Heart right ventricle (tissue), 16 donors: ENCODE measurements around the gene SCFD1. TPM values are rescaled to one million over a fixed set of nuclear protein-coding genes. Genes with fewer than 3 reads are reported as not detected.
"Not testable (repeated sequence)": the region's sequence is repeated elsewhere in the genome, so short reads cannot be mapped to it uniquely, and the experiment has no call there.

Experiments
- ATAC-seq, 8 donors: fragments of 200-7000 bp; cut with Tn5 transposase; one replicate each; pipeline ENCODE4 v1.9.1; 2020; ENCODE audit warnings: mild to moderate bottlenecking in 8 of 8, moderate library complexity in 8 of 8, moderate number of reproducible peaks in 1 of 8
- DNase-seq, 2 donors: peaks; one replicate each; pipeline ENCODE4 v3.0.0-alpha.2; 2020
- H3K27ac ChIP-seq, 10 donors: fragments of 200-600 bp; sonication (generic) in 2 of 10; one replicate each; pipeline versions ENCODE4 v1.5.0 to v1.8.0; 2020 to 2022; ENCODE audit warnings: mild to moderate bottlenecking in 3 of 10
- H3K27me3 ChIP-seq, 7 donors: fragments of 200-600 bp; one replicate each; pipeline ENCODE4 v1.8.0; 2021 to 2022; ENCODE audit warnings: mild to moderate bottlenecking in 2 of 7
- H3K36me3 ChIP-seq, 9 donors: fragments of 200-600 bp; sonication (generic) in 1 of 9; one replicate each; pipeline versions ENCODE4 v1.5.0 to v1.8.0; 2020 to 2022; ENCODE audit warnings: mild to moderate bottlenecking in 2 of 9
- H3K4me1 ChIP-seq, 9 donors: fragments of 200-600 bp; sonication (generic) in 1 of 9; one replicate each; pipeline versions ENCODE4 v1.5.0 to v1.8.0; 2020 to 2022; ENCODE audit warnings: mild to moderate bottlenecking in 4 of 9
- H3K4me3 ChIP-seq, 10 donors: fragments of 200-600 bp; sonication (generic) in 2 of 10; one replicate each; pipeline versions ENCODE4 v1.5.0 to v1.8.0; 2020 to 2022; ENCODE audit warnings: mild to moderate bottlenecking in 7 of 10, moderate library complexity in 2 of 10
- H3K9me3 ChIP-seq, 11 donors: fragments of 200-600 bp in 10 of 11; sonication (generic) in 2 of 11; one replicate each; pipeline versions ENCODE4 v1.5.0 to v1.8.0; 2013 to 2022; ENCODE audit warnings: mild to moderate bottlenecking in 2 of 11, control low read depth in 1 of 11, moderate library complexity in 1 of 11
- CTCF ChIP-seq, 9 donors: fragments of 200-600 bp; sonication (generic) in 2 of 9; IDR thresholded peaks; one replicate each; pipeline versions ENCODE4 v1.5.0 to v1.8.0; 2021 to 2022; ENCODE audit warnings: antibody characterized with exemption in 9 of 9, mild to moderate bottlenecking in 5 of 9, moderate library complexity in 1 of 9
- WGBS, 2 donors: extraction: QIAGEN DNeasy Blood & Tissue Kit; methylation state at CpG; one replicate each; pipeline ENCODE4 v1.1.7; 2013; ENCODE audit warnings: inconsistent platforms in 1 of 2; 5-methylcytosine and 5-hydroxymethylcytosine counted together
- intact Hi-C, 10 donors: fragments of 100-400 bp; cut with DNase I; formaldehyde crosslinking; loops; one replicate each; pipeline versions ENCODE4 v1.11.1 to v1.14.2; 2022
- long read RNA-seq, 3 donors: library from polyadenylated mRNA; unstranded; transcript quantifications; one replicate each; pipeline ENCODE4 v2.0.0, GENCODE V29; 2020 to 2021
- polyA plus RNA-seq, 2 donors: library from polyadenylated mRNA; stranded (reverse); fragments of 200-250 nt; gene quantifications; one replicate each; pipeline ENCODE4 v1.2.3, GENCODE V29; 2013
- total RNA-seq, 10 donors: library from RNA; stranded (reverse); fragmentation: NEBNext Ultra II Directional in 3 of 10; extraction: Animal tissue kit (Norgen Biotek cat#: 25700) in 3 of 10; gene quantifications; one replicate each; pipeline versions ENCODE4 v1.2.1 to v1.2.4, GENCODE V29; 2021 to 2023
- donor health status: Arrhythmogenic right ventricular cardiomyopathy.
- donor health status: ischemic (EF 13 %, LVEDD 7.1; RV severe dilation, severe dysfunction).
- donor health status: healthy with polysubstance abuse.
- donor health status: DM: no; HTN: yes; CAD: no.
- donor health status: DM: no; HTN: no; CAD: no.
- donor health status: ischemic (EF 25% LVEDD 6.9; RV normal size, moderate dysfunction).
- donor health status: ischemic (EF 25% LVEDD 5.7; RV mildly dilated, moderate dysfunction).
- donor health status: healthy.
- donor health status: DM: yes; HTN: yes; CAD: no.
- donor health status: Ischemic cardiomyopathy.
- donor health status: ischemic (EF 35%, LVEDD 5.7; RV mildly dilated, moderate dysfunction).
- donor health status: nonischemic (EF 11% LVEDD 7.7; RV severe dilation, severe dysfunction).
- donor health status: DM: yes; HTN: yes; CAD: no.
- donor health status: PGD.
- donor health status: ischemic (EF 29% LVEDD 5.4; RV normal size, mild dysfunction).
- donor health status: nonischemic (EF 23%, LVEDD 6.1; RV moderate dilation, normal function).

Gene SCFD1
- total RNA-seq (10 to 100 TPM; 40.1 to 59.9 (median 47.1) TPM), polyA plus RNA-seq (10 to 100 TPM; 40.2 to 98.6 TPM)
- long read RNA-seq, donor 1, transcript SCFD1-203 (25 exons, 2,359 nt) = major isoform, 15 of 23 reads
- long read RNA-seq, donor 1, partial matches to known transcripts = 2 of 23 reads
- long read RNA-seq, donor 1, other reads (novel, unspliced or antisense) = 5 of 23 reads
- long read RNA-seq, donor 2, transcript SCFD1-207 (24 exons, 2,058 nt) = major isoform, 9 of 28 reads
- long read RNA-seq, donor 2, transcript SCFD1-203 (25 exons, 2,359 nt) = major isoform, 9 of 28 reads
- long read RNA-seq, donor 2, partial matches to known transcripts = 3 of 28 reads
- long read RNA-seq, donor 2, other reads (novel, unspliced or antisense) = 7 of 28 reads
- long read RNA-seq, donor 3, transcript SCFD1-207 (24 exons, 2,058 nt) = minor isoform, 7 of 66 reads
- long read RNA-seq, donor 3, transcript SCFD1-203 (25 exons, 2,359 nt) = major isoform, 34 of 66 reads
- long read RNA-seq, donor 3, partial matches to known transcripts = 10 of 66 reads
- long read RNA-seq, donor 3, other reads (novel, unspliced or antisense) = 15 of 66 reads

GRCh38 chr14:30621940-30622830 lies at the start of gene SCFD1:
Gene SCFD1, plus strand, starts transcription at chr14:30622319. Its CDS starts 20 bp downstream, at chr14:30622339.
- H3K27me3 ChIP-seq = no peaks in the 10 kb centered on the region
- H3K27ac ChIP-seq = peak within 1 kb of the TSS; percentile 2 to 94 (median 84)
- ATAC-seq (peak; percentile 99 to 100 (median 100)), DNase-seq (peak; percentile 93 to 94)
- H3K4me3 ChIP-seq = peak within 1 kb of the TSS; percentile 69 to 96 (median 76)
- no peak for TF ChIP-seq CTCF (IDR thresholded peaks at IDR 0.05)
- H3K9me3 ChIP-seq = no peaks in the 10 kb centered on the region
- intact Hi-C loops = no loop called here
- 0% methylated on average over 35 of the region's 35 CpGs for WGBS, 2 donors
- H3K36me3 ChIP-seq = peaks cover 0 to 8% (median 0%) of the 10 kb centered on the region in 9 donors
- peaks cover 3 to 45% (median 29%) of the 10 kb centered on the region in 9 donors for H3K4me1 ChIP-seq

- no peak for DNase-seq
- intact Hi-C loops = no loop called here
- Histone ChIP-seq H3K9me3 (no peaks in the 10 kb centered on the region), H3K4me1 (peaks cover 0 to 24% (median 0%) of the 10 kb centered on the region in 9 donors), H3K27me3 (no peaks in the 10 kb centered on the region), H3K36me3 (no peaks in the 10 kb centered on the region), H3K27ac (no peak overlapping the region), H3K4me3 (no peak overlapping the region)
- no peak for ATAC-seq
- TF ChIP-seq CTCF (IDR thresholded peaks at IDR 0.05) = no peak
- WGBS, 2 donors = 95 to 97% methylated on average over 1 of the region's 1 CpG
Measured at GRCh38 chr14:30572771-30573170, 49.3 kb upstream of the SCFD1 start.

GRCh38 chr14:30573226-30573814 lies 48.8 kb upstream of the SCFD1 start:
- H3K27me3 ChIP-seq = no peaks in the 10 kb centered on the region
- H3K27ac ChIP-seq = no peak overlapping the region
- H3K4me3 ChIP-seq = no peak overlapping the region
- WGBS, 2 donors = 78 to 86% methylated on average over 5 of the region's 5 CpGs
- H3K9me3 ChIP-seq = no peaks in the 10 kb centered on the region
- H3K4me1 ChIP-seq = peaks cover 0 to 24% (median 0%) of the 10 kb centered on the region in 9 donors
- DNase-seq = no peak
- ATAC-seq = no peak
- no peak for TF ChIP-seq CTCF (IDR thresholded peaks at IDR 0.05)
- intact Hi-C loops = no loop called here
- no peaks in the 10 kb centered on the region for H3K36me3 ChIP-seq

DNA sequence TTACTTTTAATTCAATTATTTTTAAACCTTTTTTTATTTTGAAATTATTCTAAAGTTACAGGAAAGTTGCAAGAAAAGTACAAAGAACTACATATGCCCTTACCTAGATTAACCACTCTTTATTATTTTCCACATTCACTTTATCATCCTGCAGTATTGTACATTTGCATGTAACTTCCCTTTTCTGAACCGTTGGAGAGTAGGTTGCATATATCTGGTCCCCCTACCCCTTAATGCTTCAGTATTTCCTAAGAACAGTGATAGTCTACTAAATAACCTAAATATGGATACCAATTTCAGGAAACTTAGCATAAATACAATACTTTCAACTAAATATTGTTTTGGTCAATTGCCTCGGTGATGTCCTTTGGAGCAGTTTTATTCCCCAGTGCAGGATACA lies 48.2 kb upstream of the SCFD1 start:
- intact Hi-C loops = no loop called here
- ATAC-seq (no peak), DNase-seq (no peak)
- Histone ChIP-seq H3K27ac (no peak overlapping the region), H3K36me3 (no peaks in the 10 kb centered on the region), H3K4me1 (peaks cover 0 to 24% (median 0%) of the 10 kb centered on the region in 9 donors), H3K4me3 (no peak overlapping the region), H3K9me3 (no peaks in the 10 kb centered on the region), H3K27me3 (no peaks in the 10 kb centered on the region)
- no peak for TF ChIP-seq CTCF (IDR thresholded peaks at IDR 0.05)
- 78 to 82% methylated on average over 2 of the region's 2 CpGs for WGBS, 2 donors

DNA sequence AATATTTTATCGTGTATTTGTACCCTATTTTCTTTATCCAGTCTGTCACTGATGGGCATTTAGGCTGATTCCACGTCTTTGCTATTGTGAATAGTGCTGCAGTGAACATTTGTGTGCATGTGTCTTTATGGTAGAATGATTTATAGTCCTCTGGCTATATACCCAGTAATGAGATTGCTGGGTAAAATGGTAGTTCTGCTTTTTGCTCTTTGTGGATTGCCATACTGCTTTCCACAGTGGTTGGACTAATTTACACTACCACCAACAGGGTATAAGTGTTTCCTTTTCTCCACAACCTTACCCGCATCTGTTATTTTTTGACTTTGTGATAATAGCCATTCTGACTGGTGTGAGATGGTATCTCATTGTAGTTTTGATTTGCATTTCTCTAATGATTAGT lies 47.3 kb upstream of the SCFD1 start:
- intact Hi-C loops, ATAC-seq: not testable (repeated sequence)
- 97% methylated on average over 3 of the region's 3 CpGs for WGBS, 2 donors

DNA sequence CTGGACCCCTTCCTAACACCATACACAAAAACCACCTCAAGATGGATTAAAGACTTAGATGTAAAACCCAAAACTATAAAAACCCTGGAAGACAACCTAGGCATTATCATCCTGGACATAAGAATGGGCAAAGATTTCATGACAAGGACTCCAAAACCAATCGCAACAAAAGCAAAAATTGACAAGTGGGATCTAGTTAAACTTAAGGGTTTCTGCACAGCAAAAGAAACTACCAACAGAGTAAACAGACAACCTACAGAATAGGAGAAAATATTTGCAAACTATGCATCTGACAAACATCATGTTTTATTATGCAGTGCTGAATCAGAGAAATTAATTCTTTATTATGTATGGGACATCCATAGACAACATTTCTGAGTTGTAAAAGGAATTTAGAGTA lies 45.8 kb upstream of the SCFD1 start:
- WGBS, 2 donors = 100% methylated on average over 1 of the region's 1 CpG
- H3K27me3 ChIP-seq, H3K36me3 ChIP-seq, DNase-seq, H3K4me3 ChIP-seq, H3K27ac ChIP-seq, H3K9me3 ChIP-seq, ATAC-seq, H3K4me1 ChIP-seq, intact Hi-C loops: not testable (repeated sequence)

More for the DNA sequence above, 47.3 kb upstream of the SCFD1 start:
- not testable (repeated sequence) for H3K36me3 ChIP-seq, DNase-seq, H3K27ac ChIP-seq, H3K9me3 ChIP-seq, H3K4me3 ChIP-seq, H3K27me3 ChIP-seq
- peaks cover 0 to 22% (median 0%) of the 10 kb centered on the region in 9 donors for H3K4me1 ChIP-seq
